GM12878 (cell line): ENCODE data around the gene DUSP14.

Experiments
- SMC3 ChIP-seq: IDR thresholded peaks from 2 replicates; pipeline ENCODE4 v1.6.1; 2011; ENCODE audit warnings: low read length, improper control_type of control experiment, borderline replicate concordance
- TF ChIP-seq, protein P1 (sequence below), 3 experiments: IDR thresholded peaks in 2 of 3; conservative IDR thresholded peaks in 1 of 3; 2 replicates each; pipeline ENCODE4 v1.5.1; 2011; ENCODE audit warnings: low read depth in 3 of 3, low read length in 3 of 3, mild to moderate bottlenecking in 3 of 3, control low read depth in 2 of 3, moderate library complexity in 2 of 3, inconsistent platforms in 1 of 3, mixed read lengths in 1 of 3; ENCODE audit not compliant: control insufficient read depth in 2 of 3, insufficient read depth in 1 of 3; ENCODE audit errors: extremely low read depth in 1 of 3

DNA sequence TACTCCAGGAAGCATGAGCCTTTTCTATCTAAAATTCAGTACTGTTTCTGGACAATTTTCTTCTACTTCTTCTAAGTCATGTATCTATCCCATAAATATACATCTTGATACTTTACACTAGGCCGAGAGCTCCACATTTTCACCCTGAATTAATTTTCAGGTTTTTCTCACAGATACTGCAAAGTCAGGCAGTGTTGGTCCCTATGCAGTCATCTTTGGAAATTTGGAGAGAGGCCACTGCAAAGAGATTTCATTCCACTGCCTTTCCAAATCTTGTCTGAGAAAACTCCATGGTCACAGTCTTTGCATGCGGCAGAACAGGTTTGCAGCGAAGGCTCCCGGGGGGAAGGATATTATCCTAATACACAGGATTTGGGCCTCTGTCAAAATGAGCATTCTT is 28.2 kb downstream of the DUSP14 start:
- TF ChIP-seq, protein P1, sequence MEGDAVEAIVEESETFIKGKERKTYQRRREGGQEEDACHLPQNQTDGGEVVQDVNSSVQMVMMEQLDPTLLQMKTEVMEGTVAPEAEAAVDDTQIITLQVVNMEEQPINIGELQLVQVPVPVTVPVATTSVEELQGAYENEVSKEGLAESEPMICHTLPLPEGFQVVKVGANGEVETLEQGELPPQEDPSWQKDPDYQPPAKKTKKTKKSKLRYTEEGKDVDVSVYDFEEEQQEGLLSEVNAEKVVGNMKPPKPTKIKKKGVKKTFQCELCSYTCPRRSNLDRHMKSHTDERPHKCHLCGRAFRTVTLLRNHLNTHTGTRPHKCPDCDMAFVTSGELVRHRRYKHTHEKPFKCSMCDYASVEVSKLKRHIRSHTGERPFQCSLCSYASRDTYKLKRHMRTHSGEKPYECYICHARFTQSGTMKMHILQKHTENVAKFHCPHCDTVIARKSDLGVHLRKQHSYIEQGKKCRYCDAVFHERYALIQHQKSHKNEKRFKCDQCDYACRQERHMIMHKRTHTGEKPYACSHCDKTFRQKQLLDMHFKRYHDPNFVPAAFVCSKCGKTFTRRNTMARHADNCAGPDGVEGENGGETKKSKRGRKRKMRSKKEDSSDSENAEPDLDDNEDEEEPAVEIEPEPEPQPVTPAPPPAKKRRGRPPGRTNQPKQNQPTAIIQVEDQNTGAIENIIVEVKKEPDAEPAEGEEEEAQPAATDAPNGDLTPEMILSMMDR (IDR thresholded peaks at IDR 0.05 in 2 of 3, conservative IDR thresholded peaks at IDR 0.05 in 1 of 3; ENCODE audit: control insufficient read depth in 2 of 3, extremely low read depth in 1 of 3, insufficient read depth in 1 of 3, low read depth in 3 of 3, low read length in 3 of 3): no peak
- TF ChIP-seq SMC3: no peak
